Liver (tissue), 9 donors: ENCODE data around the gene NKD1. TPM values are rescaled to one million over a fixed set of nuclear protein-coding genes. Genes with fewer than 3 reads are reported as not detected.

Source experiments
- DNase-seq: peaks from one replicate; pipeline ENCODE4 v3.0.0-alpha.2; 2017; ENCODE audit warnings: low spot score
- H3K27ac ChIP-seq, 2 donors: one replicate each; pipeline ENCODE4 v1.7.0; 2013; ENCODE audit warnings: inconsistent platforms in 2 of 2, low read length in 2 of 2, control low read depth in 1 of 2, low read depth in 1 of 2, mild to moderate bottlenecking in 1 of 2
- H3K27me3 ChIP-seq, 4 donors: one replicate each; pipeline versions ENCODE4 v1.6.1 to v1.7.0; 2013; ENCODE audit warnings: low read length in 3 of 4, inconsistent platforms in 1 of 4, mild to moderate bottlenecking in 1 of 4, moderate library complexity in 1 of 4; ENCODE audit not compliant: control insufficient read depth in 4 of 4, insufficient read depth in 4 of 4
- H3K36me3 ChIP-seq, 4 donors: one replicate each; pipeline versions ENCODE4 v1.6.1 to v1.7.0; 2013; ENCODE audit warnings: low read length in 3 of 4, mild to moderate bottlenecking in 3 of 4, low read depth in 1 of 4, moderate library complexity in 1 of 4; ENCODE audit not compliant: control insufficient read depth in 4 of 4, insufficient read depth in 3 of 4
- H3K4me1 ChIP-seq, 4 donors: one replicate each; pipeline versions ENCODE4 v1.6.1 to v1.7.0; 2013; ENCODE audit warnings: low read length in 3 of 4, mild to moderate bottlenecking in 3 of 4, moderate library complexity in 1 of 4; ENCODE audit not compliant: control insufficient read depth in 4 of 4, insufficient read depth in 4 of 4
- H3K4me3 ChIP-seq, 3 donors: one replicate each; pipeline versions ENCODE4 v1.6.1 to v1.7.0; 2013; ENCODE audit warnings: low read length in 3 of 3, control low read depth in 1 of 3, low read depth in 1 of 3, mild to moderate bottlenecking in 1 of 3
- H3K9ac ChIP-seq, 2 donors: one replicate each; pipeline ENCODE4 v1.7.0; 2013; ENCODE audit warnings: low read length in 2 of 2, mild to moderate bottlenecking in 2 of 2, moderate library complexity in 2 of 2, control low read depth in 1 of 2, low read depth in 1 of 2
- H3K9me3 ChIP-seq, 4 donors: one replicate each; pipeline versions ENCODE4 v1.6.1 to v1.7.0; 2013; ENCODE audit warnings: low read length in 3 of 4; ENCODE audit not compliant: control insufficient read depth in 4 of 4
- ATF3 ChIP-seq: IDR thresholded peaks from 2 replicates; pipeline ENCODE4 v1.6.1; 2016; ENCODE audit warnings: antibody characterized with exemption
- CTCF ChIP-seq: fragments of 150-350 bp; IDR thresholded peaks from 2 replicates; pipeline ENCODE4 v1.5.1; 2017; ENCODE audit warnings: improper control_type of control experiment, low read depth, low read length; ENCODE audit not compliant: missing input control
- EGR1 ChIP-seq, 2 donors: IDR thresholded peaks; 2 replicates each; pipeline ENCODE4 v1.6.1; 2016 to 2018; ENCODE audit warnings: antibody characterized with exemption in 2 of 2, low read depth in 2 of 2
- FOXA1 ChIP-seq: IDR thresholded peaks from 2 replicates; pipeline ENCODE4 v1.6.1; 2016; ENCODE audit warnings: antibody characterized with exemption
- FOXA2 ChIP-seq: IDR thresholded peaks from 2 replicates; pipeline ENCODE4 v1.6.1; 2016; ENCODE audit warnings: antibody characterized with exemption
- GABPA ChIP-seq, 2 donors: IDR thresholded peaks in 1 of 2; conservative IDR thresholded peaks in 1 of 2; 2 replicates each; pipeline ENCODE4 v1.6.1; 2016; ENCODE audit warnings: antibody characterized with exemption in 2 of 2, mild to moderate bottlenecking in 1 of 2, moderate library complexity in 1 of 2
- HNF4A ChIP-seq, 2 donors: conservative IDR thresholded peaks; 2 replicates each; pipeline ENCODE4 v1.6.1; 2016; ENCODE audit warnings: antibody characterized with exemption in 2 of 2, mild to moderate bottlenecking in 2 of 2
- HNF4G ChIP-seq: IDR thresholded peaks from 2 replicates; pipeline ENCODE4 v1.6.1; 2016; ENCODE audit warnings: antibody characterized with exemption
- JUND ChIP-seq, 2 donors: IDR thresholded peaks; 2 replicates each; pipeline ENCODE4 v1.6.1; 2016; ENCODE audit warnings: antibody characterized with exemption in 2 of 2
- MAX ChIP-seq: IDR thresholded peaks from 2 replicates; pipeline ENCODE4 v1.6.1; 2016; ENCODE audit warnings: antibody characterized with exemption
- NR2F2 ChIP-seq: IDR thresholded peaks from 2 replicates; pipeline ENCODE4 v1.6.1; 2016; ENCODE audit warnings: antibody characterized with exemption
- RAD21 ChIP-seq, 2 donors: IDR thresholded peaks; 2 replicates each; pipeline ENCODE4 v1.6.1; 2016; ENCODE audit warnings: antibody characterized with exemption in 2 of 2, mild to moderate bottlenecking in 2 of 2
- REST ChIP-seq: IDR thresholded peaks from 2 replicates; pipeline ENCODE4 v1.6.1; 2016; ENCODE audit warnings: antibody characterized with exemption, mild to moderate bottlenecking
- RXRA ChIP-seq, 2 donors: IDR thresholded peaks; 2 replicates each; pipeline ENCODE4 v1.6.1; 2017 to 2018; ENCODE audit warnings: antibody characterized with exemption in 2 of 2, mild to moderate bottlenecking in 1 of 2
- SP1 ChIP-seq: IDR thresholded peaks from 2 replicates; pipeline ENCODE4 v1.6.1; 2018; ENCODE audit warnings: antibody characterized with exemption, mild to moderate bottlenecking
- TAF1 ChIP-seq: conservative IDR thresholded peaks from 2 replicates; pipeline ENCODE4 v1.6.1; 2016; ENCODE audit warnings: antibody characterized with exemption, mild to moderate bottlenecking
- YY1 ChIP-seq: IDR thresholded peaks from 2 replicates; pipeline ENCODE4 v1.6.1; 2016; ENCODE audit warnings: antibody characterized with exemption, mild to moderate bottlenecking
- ZBTB33 ChIP-seq: IDR thresholded peaks from 2 replicates; pipeline ENCODE4 v1.6.1; 2016; ENCODE audit warnings: antibody characterized with exemption
- WGBS: extraction: QIAGEN DNeasy Blood & Tissue Kit; methylation state at CpG from one replicate; pipeline ENCODE4 v1.1.7; 2013; 5-methylcytosine and 5-hydroxymethylcytosine counted together
- polyA plus RNA-seq, 2 donors: library from polyadenylated mRNA; stranded (reverse) in 1 of 2; unstranded in 1 of 2; fragments of 200-250 nt in 1 of 2; fragments of >200 nt in 1 of 2; fragmentation: Nextera tagmentation in 1 of 2; extraction: Ambion mirVana in 1 of 2; gene quantifications; one replicate each; pipeline versions ENCODE4 v1.2.1 to v1.2.3, GENCODE V29; 2013 to 2015
- total RNA-seq, 2 donors: library from RNA; depleted of rRNA; stranded (reverse); fragments of >200 nt; gene quantifications; one replicate each; pipeline ENCODE4 v1.2.3, GENCODE V29; 2014
- donor health status: healthy.
- donor health status: healthy.
- donor health status: healthy.
- donor health status: healthy.
- donor health status: healthy.

The NKD1 gene
- total and polyA plus RNA-seq, 4 donors, result 0.28 to 3.5 (median 0.85) TPM

- H3K9ac ChIP-seq, result no peak overlapping the region
- H3K27ac ChIP-seq, result no peak overlapping the region
- H3K4me3 ChIP-seq, result no peak overlapping the region
- no peaks in the 10 kb centered on the region for H3K27me3 ChIP-seq
- H3K36me3 ChIP-seq, result no peaks in the 10 kb centered on the region
- H3K9me3 ChIP-seq, result peaks cover 0 to 8% (median 2%) of the 10 kb centered on the region in 4 donors
- DNase-seq, result peak; percentile 56
- H3K4me1 ChIP-seq, result peaks cover 4 to 19% (median 6%) of the 10 kb centered on the region in 4 donors
- TF ChIP-seq TAF1, result no peak
- TF ChIP-seq FOXA1, result peak; percentile 14
- TF ChIP-seq YY1, result peak; percentile 60
- TF ChIP-seq RAD21 (IDR thresholded peaks at IDR 0.05), result peak; percentile 49 to 58
- TF ChIP-seq RXRA (IDR thresholded peaks at IDR 0.05), result peak; percentile 81 to 95
- TF ChIP-seq JUND (IDR thresholded peaks at IDR 0.05), result peak; percentile 31 to 83
- peak; percentile 58 for TF ChIP-seq ZBTB33
- peak; percentile 56 for TF ChIP-seq NR2F2
- no peak for TF ChIP-seq ATF3
- TF ChIP-seq GABPA (IDR thresholded peaks at IDR 0.05 in 1 of 2, conservative IDR thresholded peaks at IDR 0.05 in 1 of 2), result peak in 1 of 2 donors; percentile 23
- TF ChIP-seq EGR1 (IDR thresholded peaks at IDR 0.05; ENCODE audit: low read depth in 2 of 2), result peak in 1 of 2 donors; percentile 18
- no peak for TF ChIP-seq CTCF
- peak; percentile 83 for TF ChIP-seq SP1
- TF ChIP-seq HNF4G, result peak; percentile 14
- TF ChIP-seq REST, result no peak
- peak; percentile 72 for TF ChIP-seq MAX
- TF ChIP-seq FOXA2, result no peak
- TF ChIP-seq HNF4A (conservative IDR thresholded peaks at IDR 0.05), result peak; percentile 72 to 82
- 56% methylated on average over 13 of the region's 13 CpGs for WGBS
These were observed 17.6 kb upstream of the NKD1 start for GRCh38 chr16:50530277-50531236.
